ENCODE measurements around the gene ESRP2. TPM values are rescaled to one million over a fixed set of nuclear protein-coding genes. Genes with fewer than 3 reads are reported as not detected.

The ESRP2 gene
- total RNA-seq, 2 donors from 2014 or later: 2.0 to 9.1 TPM

DNA sequence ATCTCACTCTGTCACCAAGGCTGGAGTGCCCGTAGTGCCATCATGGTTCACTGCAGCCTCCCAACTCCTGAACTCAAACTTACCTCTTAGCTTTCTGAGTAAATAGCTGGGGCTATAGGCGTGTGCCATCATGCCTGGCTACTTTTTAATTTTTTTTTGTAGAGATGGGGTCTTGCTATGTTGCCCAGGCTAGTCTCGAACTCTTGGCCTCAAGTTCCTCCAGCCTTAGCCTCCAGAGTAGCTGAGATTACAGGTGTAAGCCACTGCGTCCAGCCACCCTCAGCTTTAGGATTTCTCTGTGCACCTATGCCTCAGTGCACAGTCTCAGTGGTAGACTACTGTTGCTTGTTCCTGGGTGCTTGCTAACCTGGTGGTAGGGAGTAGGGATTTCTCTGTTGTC lies 33.9 kb upstream of the ESRP2 start:
- H3K9me3 ChIP-seq: no peaks in the 10 kb centered on the region
- H3K36me3 ChIP-seq: peaks cover 3% of the 10 kb centered on the region
- DNase-seq (ENCODE audit: low spot score) (no peak), ATAC-seq (ENCODE audit: insufficient number of reproducible peaks, low FRiP score, low read depth) (no peak)
- no peak overlapping the region for H3K27ac ChIP-seq
- TF ChIP-seq, protein P1, sequence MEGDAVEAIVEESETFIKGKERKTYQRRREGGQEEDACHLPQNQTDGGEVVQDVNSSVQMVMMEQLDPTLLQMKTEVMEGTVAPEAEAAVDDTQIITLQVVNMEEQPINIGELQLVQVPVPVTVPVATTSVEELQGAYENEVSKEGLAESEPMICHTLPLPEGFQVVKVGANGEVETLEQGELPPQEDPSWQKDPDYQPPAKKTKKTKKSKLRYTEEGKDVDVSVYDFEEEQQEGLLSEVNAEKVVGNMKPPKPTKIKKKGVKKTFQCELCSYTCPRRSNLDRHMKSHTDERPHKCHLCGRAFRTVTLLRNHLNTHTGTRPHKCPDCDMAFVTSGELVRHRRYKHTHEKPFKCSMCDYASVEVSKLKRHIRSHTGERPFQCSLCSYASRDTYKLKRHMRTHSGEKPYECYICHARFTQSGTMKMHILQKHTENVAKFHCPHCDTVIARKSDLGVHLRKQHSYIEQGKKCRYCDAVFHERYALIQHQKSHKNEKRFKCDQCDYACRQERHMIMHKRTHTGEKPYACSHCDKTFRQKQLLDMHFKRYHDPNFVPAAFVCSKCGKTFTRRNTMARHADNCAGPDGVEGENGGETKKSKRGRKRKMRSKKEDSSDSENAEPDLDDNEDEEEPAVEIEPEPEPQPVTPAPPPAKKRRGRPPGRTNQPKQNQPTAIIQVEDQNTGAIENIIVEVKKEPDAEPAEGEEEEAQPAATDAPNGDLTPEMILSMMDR (IDR thresholded peaks at IDR 0.05): no peak
- peaks cover 13 to 45% of the 10 kb centered on the region in 2 donors for H3K4me1 ChIP-seq (ENCODE audit: control insufficient read depth in 1 of 2, low read depth in 2 of 2)
- H3K4me3 ChIP-seq: no peak overlapping the region
- no peaks in the 10 kb centered on the region for H3K27me3 ChIP-seq (replicated peaks; ENCODE audit: insufficient read depth)

DNA sequence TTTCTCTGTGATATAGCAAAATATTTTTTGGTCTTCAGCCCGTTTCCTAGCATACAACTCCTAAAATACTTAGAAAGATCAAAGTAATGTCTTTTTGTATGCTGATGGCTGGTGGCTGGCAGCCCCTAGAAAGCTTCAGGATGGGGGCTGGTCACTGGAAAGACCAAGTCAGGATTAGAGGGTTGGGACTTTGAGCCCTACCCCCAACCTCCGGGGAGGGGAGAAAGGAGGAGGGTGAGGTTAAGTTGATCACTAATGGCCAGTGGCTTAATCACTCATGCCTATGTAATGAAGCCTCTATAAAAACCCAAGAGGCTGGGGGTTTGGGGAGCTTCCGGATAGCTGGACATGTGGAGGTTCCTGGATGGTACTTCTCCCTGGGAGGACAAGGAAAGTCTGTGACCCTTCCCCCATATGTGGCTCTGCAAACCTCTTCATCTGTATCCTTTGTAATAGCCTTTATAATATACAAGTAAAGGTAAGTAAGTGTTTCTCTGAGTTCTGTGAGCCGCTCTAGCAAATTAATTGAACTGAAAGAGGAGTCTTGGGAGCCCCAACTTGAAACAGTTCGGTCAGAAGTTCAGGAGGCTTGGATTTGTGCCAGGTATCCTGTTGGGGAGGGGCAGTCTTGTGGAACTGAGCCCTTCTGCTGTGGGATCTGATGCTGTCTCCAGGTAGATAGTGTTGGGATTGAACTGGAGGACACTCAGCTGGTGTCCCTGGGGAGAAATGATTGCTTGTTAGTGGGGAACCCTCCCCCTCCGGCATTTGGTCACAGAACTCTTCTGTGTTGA lies 31.9 kb upstream of the ESRP2 start:
- Histone ChIP-seq H3K4me3 (no peak overlapping the region), H3K27ac (no peak overlapping the region)

DNA sequence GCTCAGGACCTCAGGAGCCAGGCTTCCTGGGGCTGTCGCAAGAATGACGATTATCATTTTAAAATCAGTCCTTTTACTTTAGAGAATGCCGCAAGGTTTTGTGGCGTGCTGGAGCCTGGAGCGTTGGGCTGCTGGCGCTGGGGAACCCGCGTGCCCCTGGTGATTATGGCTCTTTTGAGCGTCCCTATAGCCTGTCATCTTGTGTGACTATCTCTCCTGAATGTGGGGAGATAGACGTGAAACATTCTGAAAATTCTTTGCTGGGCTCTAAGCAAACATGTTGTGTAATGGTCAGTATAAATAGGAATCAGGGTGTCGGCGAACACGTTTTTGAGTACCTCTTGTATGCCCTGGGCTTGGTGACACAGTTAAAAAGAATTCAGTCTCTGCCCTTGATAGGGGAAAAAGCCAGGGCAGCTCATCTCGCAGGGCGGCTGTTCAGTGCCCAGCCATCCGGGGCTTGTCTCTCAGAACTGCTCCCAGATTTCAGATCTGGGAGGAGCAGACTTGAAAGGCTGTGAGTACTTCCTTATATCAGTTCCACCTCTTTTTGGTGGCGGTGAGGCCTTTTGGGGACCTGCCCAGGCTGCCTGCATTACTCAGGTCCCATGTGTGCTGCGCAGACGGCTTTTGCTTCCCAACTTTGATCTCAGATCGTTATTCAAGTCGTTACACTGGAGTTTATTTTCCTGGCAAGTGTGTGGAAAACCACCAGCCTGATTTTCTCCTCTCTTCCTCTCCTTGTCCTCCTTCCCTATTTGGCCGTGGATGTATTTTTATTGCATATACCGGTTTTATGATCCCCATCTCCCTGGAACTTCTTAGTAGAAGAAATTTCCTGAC lies 29.4 kb upstream of the ESRP2 start:
- Histone ChIP-seq H3K27ac (peak overlapping the region; percentile 97 to 98), H3K4me1 (ENCODE audit: control insufficient read depth in 1 of 2, low read depth in 2 of 2) (peaks cover 13 to 41% of the 10 kb centered on the region in 2 donors), H3K4me3 (peak overlapping the region; percentile 90), H3K27me3 (replicated peaks; ENCODE audit: insufficient read depth) (no peaks in the 10 kb centered on the region), H3K9me3 (no peaks in the 10 kb centered on the region), H3K36me3 (peaks cover 3% of the 10 kb centered on the region)
- DNase-seq (ENCODE audit: low spot score): no peak
- ATAC-seq (ENCODE audit: insufficient number of reproducible peaks, low FRiP score, low read depth): peak; percentile 36
- TF ChIP-seq, protein P1 (IDR thresholded peaks at IDR 0.05): no peak

More for the DNA sequence above, 31.9 kb upstream of the ESRP2 start:
- Histone ChIP-seq H3K27me3 (replicated peaks; ENCODE audit: insufficient read depth) (no peaks in the 10 kb centered on the region), H3K9me3 (no peaks in the 10 kb centered on the region), H3K36me3 (no peaks in the 10 kb centered on the region), H3K4me1 (ENCODE audit: control insufficient read depth in 1 of 2, low read depth in 2 of 2) (peaks cover 16 to 48% of the 10 kb centered on the region in 2 donors)
- DNase-seq (ENCODE audit: low spot score) (no peak), ATAC-seq (ENCODE audit: insufficient number of reproducible peaks, low FRiP score, low read depth) (no peak)
- TF ChIP-seq, protein P1 (IDR thresholded peaks at IDR 0.05): no peak

DNA sequence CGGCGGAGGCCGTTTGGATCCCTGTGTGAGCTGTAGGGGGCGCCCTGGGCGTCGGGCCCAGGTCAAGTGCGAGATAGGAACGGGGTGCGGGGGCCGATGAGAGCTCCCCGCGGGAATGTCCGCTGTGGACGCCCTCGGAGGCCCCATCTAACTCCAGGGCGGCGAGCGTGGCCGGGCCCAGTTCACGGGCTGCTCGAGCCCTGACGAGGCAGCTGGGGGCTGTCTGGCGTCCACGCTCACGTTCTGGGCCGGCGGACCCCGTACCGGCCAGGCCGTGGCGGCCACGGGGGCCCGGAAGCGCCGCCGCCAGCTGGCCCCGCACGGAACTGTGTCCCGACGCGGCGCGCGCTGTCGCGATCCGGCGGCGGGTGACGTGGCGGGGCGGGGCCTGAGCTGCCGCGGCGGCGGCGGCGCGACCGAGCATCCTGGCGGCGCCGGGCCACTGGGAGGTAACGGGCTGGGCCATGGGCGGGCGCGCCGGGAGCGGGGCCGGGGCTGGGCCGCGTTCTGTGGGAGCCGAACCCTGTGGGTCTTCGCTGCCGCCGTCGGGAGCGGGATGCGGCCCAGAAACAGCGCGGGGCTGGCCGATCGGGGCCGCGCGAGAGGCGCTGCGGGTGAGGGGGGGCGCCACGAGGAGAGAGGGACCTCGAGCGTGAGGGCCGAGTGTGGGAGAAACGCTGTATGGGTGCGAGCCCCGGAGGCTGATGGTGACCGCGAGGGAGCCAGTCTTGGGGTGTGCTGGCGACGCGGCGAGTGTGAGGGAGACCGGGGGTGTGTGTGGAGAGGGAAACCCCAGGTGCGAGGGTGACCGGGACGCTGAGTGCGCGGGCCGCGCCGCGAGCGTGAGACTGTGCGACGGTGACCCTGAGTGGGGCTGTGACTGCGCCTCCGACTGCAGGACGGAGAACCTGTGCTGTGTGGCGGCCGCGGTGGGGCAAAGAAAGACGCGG lies 28.5 kb upstream of the ESRP2 start, which contains the start of gene SLC7A6:
SLC7A6 (plus strand) TSS at position 399 of the 950 bp plus-strand sequence. CDS start 10,201 bp downstream, outside the sequence.
- ATAC-seq (ENCODE audit: insufficient number of reproducible peaks, low FRiP score, low read depth): peak; percentile 59
- Histone ChIP-seq H3K27ac (peak within 1 kb of the TSS; percentile 97 to 98), H3K27me3 (replicated peaks; ENCODE audit: insufficient read depth) (no peaks in the 10 kb centered on the region), H3K36me3 (peaks cover 12% of the 10 kb centered on the region), H3K9me3 (no peaks in the 10 kb centered on the region), H3K4me1 (ENCODE audit: control insufficient read depth in 1 of 2, low read depth in 2 of 2) (peaks cover 13 to 33% of the 10 kb centered on the region in 2 donors), H3K4me3 (peak within 1 kb of the TSS; percentile 90)
- TF ChIP-seq, protein P1 (IDR thresholded peaks at IDR 0.05): peak; percentile 62
- no peak for DNase-seq (ENCODE audit: low spot score)
